GM12873 (cell line): Measurements from ENCODE around the gene PTPN14.

ENCODE experiments used
- CTCF ChIP-seq: IDR thresholded peaks from 2 replicates; pipeline ENCODE4 v1.5.1; 2012; ENCODE audit warnings: low read depth, mild to moderate bottlenecking, moderate library complexity, low read length, control low read depth; ENCODE audit not compliant: insufficient read depth; ENCODE audit errors: missing control alignments

PTPN14 gene

GRCh38 chr1:214573386-214574318, 22.2 kb upstream of the PTPN14 start:
- no peak for TF ChIP-seq CTCF

- no peak for TF ChIP-seq CTCF
Observed at GRCh38 chr1:214571281-214571680, 19.9 kb upstream of the PTPN14 start.

- no peak for TF ChIP-seq CTCF
Observed at GRCh38 chr1:214570442-214570841, 19.0 kb upstream of the PTPN14 start.

- TF ChIP-seq CTCF: no peak
Observed at GRCh38 chr1:214569357-214570004, 18.1 kb upstream of the PTPN14 start.

- TF ChIP-seq CTCF: no peak
Observed at GRCh38 chr1:214568328-214568727, 16.9 kb upstream of the PTPN14 start.

- TF ChIP-seq CTCF: no peak
Observed at GRCh38 chr1:214567481-214567980, 16.1 kb upstream of the PTPN14 start.

- TF ChIP-seq CTCF: no peak
Observed at GRCh38 chr1:214566158-214567104, 15.0 kb upstream of the PTPN14 start.
